CD4-positive, alpha-beta T cell treated with Interleukin-15 for 1 hour (primary cell): ENCODE results near the gene UNC13D.

Experiments
- DNase-seq: peaks from one replicate; pipeline ENCODE4 v3.0.0-alpha.2; 2020

Gene UNC13D

DNA sequence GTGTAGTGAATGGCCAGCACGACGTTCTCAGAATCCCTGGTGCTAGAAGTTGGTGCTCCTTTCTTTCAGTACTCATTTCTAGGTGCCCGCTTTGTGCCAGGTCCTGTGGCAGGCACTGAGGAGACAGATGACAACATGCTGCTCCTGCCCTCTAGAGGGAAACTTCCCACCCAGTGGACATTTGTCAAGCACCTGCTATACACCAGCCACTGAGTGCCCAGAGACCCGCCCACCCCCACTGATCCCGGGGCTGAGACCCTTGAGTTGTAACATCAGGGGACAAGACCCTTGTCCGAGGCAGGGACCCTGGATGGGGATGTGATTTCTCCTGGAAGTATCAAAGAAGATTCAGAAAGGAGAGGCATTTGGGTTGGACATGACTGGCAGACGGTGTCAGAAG is 25.1 kb downstream of the UNC13D start:
- no peak for DNase-seq

DNA sequence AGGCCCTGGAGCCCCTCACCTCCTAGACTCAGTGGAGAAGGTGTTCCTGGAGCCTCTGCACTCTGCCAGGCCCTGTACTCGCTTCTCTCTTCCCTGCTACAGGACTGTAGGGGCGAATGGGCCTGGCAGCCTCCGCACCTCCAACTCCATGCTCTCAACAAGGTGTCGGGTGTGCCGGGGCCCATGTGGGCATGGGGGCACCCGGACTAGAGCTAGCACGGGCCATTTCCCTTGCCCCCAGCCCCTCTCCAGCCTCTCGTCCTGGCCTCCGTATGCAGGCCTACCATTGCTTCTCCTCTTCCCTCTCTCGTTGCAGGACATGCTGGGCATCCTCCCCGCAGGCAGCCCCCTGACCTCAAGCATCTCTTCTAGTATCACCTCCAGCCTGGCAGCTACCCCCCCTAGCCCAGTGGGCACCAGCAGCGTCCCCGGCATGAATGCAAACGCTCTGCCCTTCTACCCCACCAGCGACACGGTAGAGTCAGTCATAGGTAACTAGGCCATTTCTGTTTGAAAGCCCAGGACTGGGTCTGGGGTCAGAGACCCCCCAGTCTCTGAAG is 25.8 kb downstream of the UNC13D start:
- DNase-seq: no peak

- DNase-seq: no peak
Measured at GRCh38 chr17:75817571-75817970, 26.6 kb downstream of the UNC13D start.

- no peak for DNase-seq
Measured at GRCh38 chr17:75816693-75817092, 27.5 kb downstream of the UNC13D start.

DNA sequence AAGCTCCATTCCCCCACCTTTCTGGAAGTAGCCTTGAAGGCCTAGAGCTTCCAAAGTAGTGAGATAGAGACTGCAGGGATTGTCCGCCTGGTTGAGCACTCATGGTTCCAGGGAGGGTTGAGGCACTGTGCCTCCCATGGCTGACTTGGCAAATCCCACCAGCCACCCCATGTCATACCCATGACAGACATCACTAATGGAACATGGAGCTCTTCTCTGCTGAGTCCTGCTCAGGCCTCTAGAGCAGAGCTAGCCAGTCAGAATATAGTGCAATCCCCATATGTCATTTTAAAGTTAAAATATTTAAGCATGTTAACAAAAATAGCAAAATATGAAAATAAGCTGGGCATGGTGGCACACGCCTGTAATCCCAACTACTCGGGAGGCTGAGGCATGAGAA is 28.8 kb downstream of the UNC13D start:
- no peak for DNase-seq

DNA sequence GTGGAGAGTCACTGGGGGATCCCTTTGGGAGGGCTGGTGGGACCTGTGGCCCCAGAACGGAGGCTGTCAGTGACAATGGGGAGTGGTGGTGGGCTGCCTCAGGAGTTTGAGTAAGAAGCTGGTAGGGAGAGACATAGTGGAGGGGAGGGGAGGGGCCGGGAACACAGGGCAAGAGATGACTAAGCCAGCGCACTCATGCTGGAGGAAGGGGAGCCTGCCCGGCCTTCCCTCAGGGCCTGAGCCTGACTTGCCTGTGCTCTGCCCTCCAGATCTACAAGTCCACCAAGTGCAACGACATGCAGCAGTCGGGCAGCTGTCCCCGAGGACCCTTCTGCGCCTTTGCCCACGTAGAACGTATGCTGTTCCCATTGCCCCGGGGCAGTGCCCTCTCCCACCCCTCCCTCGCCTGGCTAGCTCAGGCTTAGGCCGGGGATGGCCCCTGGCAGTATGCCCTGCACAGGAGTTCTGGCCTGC is 29.3 kb downstream of the UNC13D start:
- no peak for DNase-seq

GRCh38 chr17:75814021-75814395 is 30.2 kb downstream of the UNC13D start:
- DNase-seq: no peak

DNA sequence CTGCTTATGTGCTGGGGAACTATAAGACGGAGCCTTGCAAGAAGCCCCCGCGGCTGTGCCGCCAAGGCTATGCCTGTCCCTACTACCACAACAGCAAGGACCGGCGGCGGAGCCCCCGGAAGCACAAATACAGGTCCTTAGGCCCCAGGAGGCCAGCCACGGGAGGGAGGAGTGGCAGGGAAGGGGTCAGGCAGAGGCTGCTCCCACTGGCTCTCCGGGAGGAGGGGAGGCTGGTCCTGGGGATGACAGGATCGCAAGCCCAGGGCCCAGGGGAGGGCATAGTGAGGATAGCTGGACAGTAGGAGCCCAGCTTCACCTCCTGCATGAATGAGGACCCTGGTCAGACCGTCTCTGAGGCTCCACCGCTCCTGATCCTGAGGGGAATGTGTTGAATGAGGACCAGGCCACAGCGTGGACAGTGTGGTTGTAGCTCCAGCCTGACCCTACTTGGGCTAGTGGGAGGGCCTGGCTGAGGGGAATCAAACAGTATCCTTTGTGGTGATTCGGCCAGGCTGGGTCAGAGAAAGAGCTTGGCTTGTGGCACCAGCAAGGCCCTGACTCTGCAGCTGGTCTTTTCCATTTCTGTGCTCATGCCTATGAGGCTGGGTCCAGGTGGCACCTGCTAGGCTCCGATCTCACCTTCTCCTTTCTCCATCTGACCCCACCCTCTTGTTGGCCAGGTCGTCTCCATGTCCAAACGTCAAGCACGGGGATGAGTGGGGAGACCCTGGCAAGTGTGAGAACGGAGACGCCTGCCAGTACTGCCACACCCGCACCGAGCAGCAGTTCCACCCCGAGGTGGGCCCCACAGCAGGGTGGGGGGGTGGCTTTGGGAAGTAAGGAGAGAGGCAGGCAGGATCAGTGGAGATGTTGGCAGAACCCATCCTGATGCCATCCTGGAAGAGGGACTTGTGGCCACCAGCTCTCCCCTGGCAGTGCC is 30.9 kb downstream of the UNC13D start:
- DNase-seq: peak; percentile 9

- peak; percentile 11 for DNase-seq
Measured at GRCh38 chr17:75812096-75813013, 31.8 kb downstream of the UNC13D start.

DNA sequence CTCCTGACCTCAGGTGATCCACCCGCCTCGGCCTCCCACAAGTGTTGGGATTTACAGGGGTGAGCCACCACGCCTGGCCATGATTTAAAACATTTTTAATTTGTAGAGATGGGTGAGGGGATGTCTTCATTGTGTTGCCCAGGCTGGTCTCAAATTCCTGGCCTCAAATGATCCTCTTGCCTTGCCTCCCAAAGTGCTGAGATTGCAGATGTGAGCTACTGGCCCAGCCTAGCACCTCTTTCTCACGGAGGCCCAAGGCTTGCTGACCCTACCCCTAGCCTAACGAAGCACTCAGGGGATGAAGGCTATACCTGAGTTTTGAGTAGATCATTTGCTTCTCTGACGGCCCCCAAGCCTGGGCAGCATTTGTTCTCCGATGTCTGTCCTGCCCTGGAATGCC is 33.0 kb downstream of the UNC13D start:
- DNase-seq: no peak

DNA sequence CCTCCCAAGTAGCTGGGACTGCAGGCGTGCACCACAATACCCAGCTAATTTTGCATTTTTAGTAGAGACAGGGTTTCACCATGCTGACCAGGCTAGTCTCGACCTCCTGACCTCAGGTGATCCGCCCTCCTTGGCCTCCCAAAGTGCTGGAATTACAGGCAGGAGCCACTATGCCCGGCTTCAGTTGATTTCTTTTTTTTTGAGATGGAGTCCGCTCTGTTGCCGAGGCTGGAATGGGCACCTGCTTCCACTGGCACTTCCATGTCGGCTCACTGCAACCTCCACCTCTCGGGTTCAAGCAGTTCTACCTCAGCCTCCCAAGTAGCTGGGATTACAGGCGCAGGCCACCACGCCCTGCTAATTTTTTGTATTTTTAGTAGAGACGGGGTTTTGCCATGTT is 33.4 kb downstream of the UNC13D start:
- DNase-seq: peak; percentile 2

DNA sequence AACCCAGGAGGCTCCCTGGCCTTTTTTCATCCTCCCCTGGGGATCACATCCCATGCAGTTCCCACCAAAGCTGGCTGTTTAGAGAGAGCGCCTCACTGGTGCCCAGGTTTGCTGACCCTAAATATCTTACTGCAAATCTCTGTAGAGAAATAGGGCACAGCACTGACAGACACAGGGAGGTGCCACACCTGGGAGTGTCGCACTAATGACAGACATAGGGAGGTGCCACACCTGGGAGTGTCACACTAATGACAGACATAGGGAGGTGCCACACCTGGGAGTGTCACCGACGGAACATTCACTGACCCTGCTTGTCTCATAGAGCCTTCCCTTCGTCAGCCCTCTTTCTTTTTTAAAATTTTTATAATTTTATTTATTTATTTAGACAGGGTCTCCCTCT is 34.0 kb downstream of the UNC13D start:
- peak; percentile 7 for DNase-seq

DNA sequence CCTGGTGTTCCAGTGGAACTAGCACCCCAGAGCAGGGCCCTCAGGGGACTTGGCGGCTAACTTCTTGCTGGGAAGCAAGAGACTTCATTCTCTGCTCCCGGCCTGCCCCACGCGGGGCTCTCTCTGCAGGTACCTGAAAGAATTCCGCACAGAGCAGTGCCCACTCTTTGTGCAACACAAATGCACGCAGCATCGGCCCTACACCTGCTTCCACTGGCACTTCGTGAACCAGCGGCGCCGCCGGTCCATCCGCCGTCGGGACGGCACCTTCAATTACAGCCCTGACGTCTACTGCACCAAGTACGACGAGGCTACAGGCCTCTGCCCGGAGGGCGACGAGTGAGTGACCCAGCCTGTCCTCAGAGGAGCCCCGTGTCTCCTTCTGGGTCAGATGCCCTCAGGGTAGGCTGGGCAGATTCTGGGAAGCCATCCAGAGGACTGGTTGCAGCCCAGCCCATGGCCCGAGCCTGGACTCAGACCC is 34.5 kb downstream of the UNC13D start:
- DNase-seq: peak; percentile 9

- peak; percentile 14 for DNase-seq
Measured at GRCh38 chr17:75808905-75809621, 35.1 kb downstream of the UNC13D start.

- DNase-seq: peak; percentile 2
Measured at GRCh38 chr17:75808549-75808904, 35.7 kb downstream of the UNC13D start.

- DNase-seq: no peak
Measured at GRCh38 chr17:75807861-75808260, 36.3 kb downstream of the UNC13D start.

- peak; percentile 2 for DNase-seq
Measured at GRCh38 chr17:75806822-75807500, 37.2 kb downstream of the UNC13D start.

DNA sequence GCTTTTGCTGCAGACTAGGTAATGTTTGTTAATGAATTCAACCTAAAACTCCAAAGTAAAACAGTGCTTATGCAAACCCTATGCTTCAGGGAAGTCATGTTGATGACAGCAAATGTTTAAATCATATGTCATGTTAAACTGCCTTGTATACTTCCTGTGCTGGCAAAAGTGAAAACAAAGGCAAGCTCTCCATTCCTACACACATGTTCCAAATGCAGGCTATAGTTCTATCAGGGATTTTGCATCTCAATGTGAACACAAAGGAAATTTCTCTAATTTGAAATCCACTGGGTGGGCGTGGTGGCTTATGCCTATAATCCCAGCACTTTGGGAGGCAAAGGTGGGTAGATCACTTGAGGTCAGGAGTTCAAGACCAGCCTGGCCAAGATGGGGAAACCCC is 40.3 kb downstream of the UNC13D start:
- DNase-seq: no peak

DNA sequence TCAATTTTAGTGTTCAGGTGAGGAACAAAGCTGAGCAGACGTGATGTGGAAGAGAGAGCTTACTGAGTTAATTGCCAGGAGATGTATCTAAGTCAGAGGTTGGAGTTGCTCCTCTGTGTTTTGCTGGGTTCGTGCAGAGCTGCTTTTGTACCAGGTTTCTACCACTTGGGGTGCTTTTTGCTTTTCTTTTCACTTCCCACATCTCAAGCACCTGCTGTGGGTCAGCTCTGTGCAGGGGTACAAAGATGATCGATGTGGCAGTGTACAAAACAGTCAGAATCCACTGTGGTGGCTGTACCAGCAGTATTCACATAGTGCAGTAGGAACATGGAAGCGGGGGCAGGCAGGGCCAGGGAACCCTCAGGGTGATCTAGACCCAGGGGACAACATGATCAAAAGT is 44.8 kb downstream of the UNC13D start:
- no peak for DNase-seq

DNA sequence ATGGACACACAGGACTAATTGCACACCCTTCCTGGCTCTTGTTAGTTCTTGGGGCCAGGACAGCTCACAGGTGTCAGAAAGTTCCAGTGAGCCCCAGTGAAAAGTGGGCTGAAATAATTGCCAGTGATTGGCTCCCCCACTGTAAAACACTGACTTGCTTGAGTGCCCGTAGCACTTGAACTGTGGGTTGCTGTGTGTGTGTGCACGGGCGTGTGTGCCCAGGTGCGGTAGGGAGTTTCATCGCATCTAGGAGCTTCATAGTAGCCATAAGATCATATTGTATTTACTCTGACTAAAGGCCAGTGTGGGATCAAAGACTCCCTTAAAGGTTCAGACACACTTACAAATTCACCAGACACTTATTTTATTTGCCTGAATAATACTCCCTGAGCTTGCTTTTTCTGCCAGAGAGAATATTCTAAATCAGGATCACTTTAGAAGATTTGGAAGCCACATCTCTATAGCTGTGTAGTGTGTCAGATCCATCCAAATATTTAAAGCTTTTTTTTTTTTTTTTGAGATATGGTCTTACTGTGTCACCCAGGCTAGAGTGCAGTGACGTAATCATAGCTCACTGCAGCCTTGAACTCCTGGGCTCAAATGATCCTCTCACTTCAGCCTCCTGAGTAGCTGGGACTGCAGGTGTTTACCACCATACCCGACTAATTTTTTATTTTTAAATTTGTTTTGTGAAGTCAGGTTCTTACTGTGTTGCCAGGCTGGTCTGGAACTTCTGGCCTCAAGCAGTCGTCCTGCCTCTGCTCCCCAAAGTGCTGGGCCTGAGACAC is 48.2 kb downstream of the UNC13D start:
- DNase-seq: no peak

DNA sequence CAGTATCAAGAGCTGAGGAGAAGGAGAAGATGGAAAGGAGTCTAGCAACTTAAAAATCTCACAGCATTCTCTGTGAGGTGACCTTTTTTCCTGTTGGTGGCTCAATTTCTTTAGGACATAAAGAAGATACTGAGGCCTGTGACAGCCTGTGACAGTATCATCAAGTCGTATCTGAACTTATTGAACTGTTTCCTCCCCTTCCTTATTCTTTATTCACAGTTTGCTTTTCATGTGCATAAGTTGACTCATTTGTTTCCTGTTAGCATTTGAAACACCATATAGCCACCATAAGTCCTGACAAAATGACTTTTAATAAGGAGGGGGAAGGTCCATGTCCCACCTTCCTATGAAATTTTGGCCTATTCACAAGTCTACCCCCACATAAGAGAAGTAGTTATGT is 50.7 kb downstream of the UNC13D start:
- DNase-seq: no peak
